Measurements from ENCODE around the gene GBE1. TPM values are rescaled to one million over a fixed set of nuclear protein-coding genes. Genes with fewer than 3 reads are reported as not detected.

Gene GBE1
- polyA plus RNA-seq, 4 donors, result 29.3 to 34.6 (median 32.0) TPM

- DNase-seq (ENCODE audit: low read depth in 4 of 4, low spot score in 3 of 4), result no peak
Observed at GRCh38 chr3:81707996-81708395, 53.4 kb downstream of the GBE1 start.

GRCh38 chr3:81702126-81702525, 59.3 kb downstream of the GBE1 start:
- DNase-seq (ENCODE audit: low read depth in 4 of 4, low spot score in 3 of 4), result no peak

GRCh38 chr3:81699536-81700320, 61.7 kb downstream of the GBE1 start:
- DNase-seq (ENCODE audit: low read depth in 4 of 4, low spot score in 3 of 4), result no peak

GRCh38 chr3:81696090-81696489, 65.4 kb downstream of the GBE1 start:
- DNase-seq (ENCODE audit: low read depth in 4 of 4, low spot score in 3 of 4), result no peak

- DNase-seq (ENCODE audit: low read depth in 4 of 4, low spot score in 3 of 4), result no peak
Observed at GRCh38 chr3:81695302-81695701, 66.1 kb downstream of the GBE1 start.

GRCh38 chr3:81694662-81695061, 66.8 kb downstream of the GBE1 start:
- DNase-seq (ENCODE audit: low read depth in 4 of 4, low spot score in 3 of 4), result no peak

GRCh38 chr3:81692766-81693165, 68.7 kb downstream of the GBE1 start:
- DNase-seq (ENCODE audit: low read depth in 4 of 4, low spot score in 3 of 4), result no peak

GRCh38 chr3:81689617-81690016, 71.8 kb downstream of the GBE1 start:
- no peak for DNase-seq (ENCODE audit: low read depth in 4 of 4, low spot score in 3 of 4)

- no peak for DNase-seq (ENCODE audit: low read depth in 4 of 4, low spot score in 3 of 4)
Observed at GRCh38 chr3:81684751-81685395, 76.6 kb downstream of the GBE1 start.

GRCh38 chr3:81676706-81677456, 84.6 kb downstream of the GBE1 start:
- DNase-seq (ENCODE audit: low read depth in 4 of 4, low spot score in 3 of 4), result no peak

- no peak for DNase-seq (ENCODE audit: low read depth in 4 of 4, low spot score in 3 of 4)
Observed at GRCh38 chr3:81674690-81675089, 86.8 kb downstream of the GBE1 start.

- DNase-seq (ENCODE audit: low read depth in 4 of 4, low spot score in 3 of 4), result no peak
Observed at GRCh38 chr3:81668283-81668682, 93.2 kb downstream of the GBE1 start.

- DNase-seq (ENCODE audit: low read depth in 4 of 4, low spot score in 3 of 4), result no peak
Observed at GRCh38 chr3:81666502-81667121, 94.8 kb downstream of the GBE1 start.

GRCh38 chr3:81663114-81663513, 98.3 kb downstream of the GBE1 start:
- no peak for DNase-seq (ENCODE audit: low read depth in 4 of 4, low spot score in 3 of 4)

GRCh38 chr3:81660036-81660435, 101.4 kb downstream of the GBE1 start:
- DNase-seq (ENCODE audit: low read depth in 4 of 4, low spot score in 3 of 4), result no peak

GRCh38 chr3:81658322-81658997, 103.0 kb downstream of the GBE1 start:
- DNase-seq (ENCODE audit: low read depth in 4 of 4, low spot score in 3 of 4), result no peak

GRCh38 chr3:81651139-81651538, 110.3 kb downstream of the GBE1 start:
- DNase-seq (ENCODE audit: low read depth in 4 of 4, low spot score in 3 of 4), result no peak

GRCh38 chr3:81650187-81650586, 111.3 kb downstream of the GBE1 start:
- no peak for DNase-seq (ENCODE audit: low read depth in 4 of 4, low spot score in 3 of 4)

- DNase-seq (ENCODE audit: low read depth in 4 of 4, low spot score in 3 of 4), result no peak
Observed at GRCh38 chr3:81645248-81645647, 116.2 kb downstream of the GBE1 start.

- DNase-seq (ENCODE audit: low read depth in 4 of 4, low spot score in 3 of 4), result no peak
Observed at GRCh38 chr3:81643721-81644120, 117.7 kb downstream of the GBE1 start.

- no peak for DNase-seq (ENCODE audit: low read depth in 4 of 4, low spot score in 3 of 4)
Observed at GRCh38 chr3:81638480-81638879, 123.0 kb downstream of the GBE1 start.

Measured in right renal pelvis (tissue), 4 donors.